Activated CD8-positive, alpha-beta T cell treated with anti-CD3 and anti-CD28 coated beads for 36 hours (primary cell): ENCODE measurements around the gene ANXA2. TPM values are rescaled to one million over a fixed set of nuclear protein-coding genes. Genes with fewer than 3 reads are reported as not detected.

Source experiments
- ATAC-seq: fragments of 200-7000 bp; cut with Tn5 transposase; one replicate; pipeline ENCODE4 v1.10.0; 2021; ENCODE audit warnings: mild to moderate bottlenecking, moderate library complexity
- CTCF ChIA-PET: fragments of 350-600 bp; sonication (Branson Sonifier 250); formaldehyde crosslinking; loops from one replicate; lab custom pipeline; 2021; ENCODE audit warnings: antibody characterized with exemption; lab: Charles Lee
- POLR2A ChIA-PET: fragments of 350-600 bp; sonication (Branson Sonifier 250); formaldehyde crosslinking; loops from one replicate; lab custom pipeline; 2021; ENCODE audit warnings: antibody characterized with exemption; lab: Charles Lee
- DNase-seq: peaks from one replicate; pipeline ENCODE4 v3.0.0-alpha.2; 2020
- H3K27ac Mint-ChIP-seq: one replicate; pipeline ENCODE4 v1.8.0; 2021; ENCODE audit warnings: mild to moderate bottlenecking, mixed read lengths
- H3K27me3 Mint-ChIP-seq: one replicate; pipeline ENCODE4 v1.8.0; 2021; ENCODE audit warnings: mixed read lengths
- H3K36me3 Mint-ChIP-seq: one replicate; pipeline ENCODE4 v1.8.0; 2021; ENCODE audit warnings: low read depth, mixed read lengths
- H3K4me1 Mint-ChIP-seq: one replicate; pipeline ENCODE4 v1.8.0; 2021; ENCODE audit warnings: low read depth, mixed read lengths
- H3K4me3 Mint-ChIP-seq: one replicate; pipeline ENCODE4 v1.8.0; 2021; ENCODE audit warnings: mild to moderate bottlenecking, moderate library complexity, mixed read lengths
- H3K9me3 Mint-ChIP-seq: one replicate; pipeline ENCODE4 v1.8.0; 2021; ENCODE audit warnings: mixed read lengths
- intact Hi-C: fragments of 100-400 bp; cut with micrococcal nuclease; formaldehyde crosslinking; loops from one replicate; pipeline ENCODE4 v1.10.0; 2022
- total RNA-seq, 2 experiments: library from RNA; stranded (reverse); gene quantifications; one replicate each; pipeline ENCODE4 v1.2.3, GENCODE V29; 2021
- TF ChIP-seq, protein P1 (sequence below): fragments of 200-600 bp; IDR thresholded peaks from one replicate; pipeline ENCODE4 v1.8.0; 2022; ENCODE audit warnings: antibody characterized with exemption, mild to moderate bottlenecking

The ANXA2 gene
- total RNA-seq, 2 experiments from 2014 or later = 57.9 to 60.2 TPM

DNA sequence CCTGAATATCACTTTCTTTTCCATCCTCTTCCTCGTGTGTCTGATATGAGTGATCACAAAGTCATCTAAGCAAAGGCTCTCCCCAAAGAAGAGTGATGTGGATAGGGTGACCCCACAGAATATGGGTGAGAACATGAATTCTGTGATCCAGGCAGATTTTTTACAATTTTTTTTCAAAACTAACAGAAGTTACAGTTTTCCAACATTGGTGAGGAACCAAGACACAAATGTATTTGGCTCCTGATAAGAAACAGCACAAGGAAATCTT is 27.0 kb downstream of the ANXA2 start:
- Mint-ChIP-seq H3K9me3 (no peaks in the 10 kb centered on the region), H3K27me3 (no peaks in the 10 kb centered on the region), H3K4me1 (peaks cover 13% of the 10 kb centered on the region), H3K27ac (peak overlapping the region; percentile 5), H3K36me3 (peaks cover 4% of the 10 kb centered on the region), H3K4me3 (no peak overlapping the region)
- intact Hi-C loops = no loop called here
- POLR2A ChIA-PET = no interaction called here
- CTCF ChIA-PET = no interaction called here
- peak; percentile 39 for ATAC-seq
- no peak for DNase-seq
- TF ChIP-seq, protein P1, sequence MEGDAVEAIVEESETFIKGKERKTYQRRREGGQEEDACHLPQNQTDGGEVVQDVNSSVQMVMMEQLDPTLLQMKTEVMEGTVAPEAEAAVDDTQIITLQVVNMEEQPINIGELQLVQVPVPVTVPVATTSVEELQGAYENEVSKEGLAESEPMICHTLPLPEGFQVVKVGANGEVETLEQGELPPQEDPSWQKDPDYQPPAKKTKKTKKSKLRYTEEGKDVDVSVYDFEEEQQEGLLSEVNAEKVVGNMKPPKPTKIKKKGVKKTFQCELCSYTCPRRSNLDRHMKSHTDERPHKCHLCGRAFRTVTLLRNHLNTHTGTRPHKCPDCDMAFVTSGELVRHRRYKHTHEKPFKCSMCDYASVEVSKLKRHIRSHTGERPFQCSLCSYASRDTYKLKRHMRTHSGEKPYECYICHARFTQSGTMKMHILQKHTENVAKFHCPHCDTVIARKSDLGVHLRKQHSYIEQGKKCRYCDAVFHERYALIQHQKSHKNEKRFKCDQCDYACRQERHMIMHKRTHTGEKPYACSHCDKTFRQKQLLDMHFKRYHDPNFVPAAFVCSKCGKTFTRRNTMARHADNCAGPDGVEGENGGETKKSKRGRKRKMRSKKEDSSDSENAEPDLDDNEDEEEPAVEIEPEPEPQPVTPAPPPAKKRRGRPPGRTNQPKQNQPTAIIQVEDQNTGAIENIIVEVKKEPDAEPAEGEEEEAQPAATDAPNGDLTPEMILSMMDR = no peak

DNA sequence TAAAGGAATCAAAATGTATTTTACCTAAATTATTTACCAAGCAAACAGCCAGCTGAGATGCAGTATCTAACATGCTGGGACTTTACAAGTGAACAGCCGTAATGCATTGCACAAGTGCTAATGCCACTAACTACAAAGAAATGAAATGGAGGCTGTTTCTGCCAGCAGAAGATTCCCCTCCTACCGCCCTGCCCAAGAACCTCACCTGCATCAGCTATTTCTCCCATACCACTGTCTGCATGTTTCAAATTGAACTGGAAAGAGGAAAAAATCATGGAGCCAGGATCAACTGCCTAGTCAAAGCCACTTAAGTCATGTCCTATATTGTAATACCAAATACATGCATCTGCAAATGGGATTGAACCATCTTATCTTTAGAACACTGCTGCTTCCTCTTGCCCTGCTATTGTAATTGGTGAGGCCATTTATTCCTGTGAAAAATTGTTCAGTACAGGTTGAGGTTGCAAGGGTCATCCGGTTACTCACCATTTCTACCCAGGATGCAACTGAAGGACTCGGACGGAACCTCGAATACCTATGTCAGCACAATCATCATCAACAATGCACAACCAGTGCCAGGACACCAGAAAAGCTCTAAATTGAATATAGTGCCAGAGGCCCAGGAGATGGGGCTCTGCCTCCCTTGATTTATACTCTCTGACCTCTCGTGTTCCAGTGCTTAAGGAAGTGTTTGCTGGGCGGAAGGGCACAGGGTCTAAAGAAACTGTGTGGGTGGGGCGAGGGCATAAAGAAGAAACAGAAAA is 27.5 kb downstream of the ANXA2 start:
- H3K27me3 Mint-ChIP-seq = no peaks in the 10 kb centered on the region
- intact Hi-C loops = no loop called here
- CTCF ChIA-PET = interaction anchor here (1.0 to 2.1 kb wide), 2 partner anchors 10 to 11 kb away, joined by 4 to 7 read pairs; no protein-coding TSS in a partner anchor
- H3K9me3 Mint-ChIP-seq = no peaks in the 10 kb centered on the region
- POLR2A ChIA-PET = no interaction called here
- DNase-seq = peak; percentile 9
- TF ChIP-seq, protein P1 = no peak
- ATAC-seq = no peak
- H3K36me3 Mint-ChIP-seq = peaks cover 5% of the 10 kb centered on the region
- peaks cover 13% of the 10 kb centered on the region for H3K4me1 Mint-ChIP-seq
- H3K4me3 Mint-ChIP-seq = no peak overlapping the region
- H3K27ac Mint-ChIP-seq = no peak overlapping the region

DNA sequence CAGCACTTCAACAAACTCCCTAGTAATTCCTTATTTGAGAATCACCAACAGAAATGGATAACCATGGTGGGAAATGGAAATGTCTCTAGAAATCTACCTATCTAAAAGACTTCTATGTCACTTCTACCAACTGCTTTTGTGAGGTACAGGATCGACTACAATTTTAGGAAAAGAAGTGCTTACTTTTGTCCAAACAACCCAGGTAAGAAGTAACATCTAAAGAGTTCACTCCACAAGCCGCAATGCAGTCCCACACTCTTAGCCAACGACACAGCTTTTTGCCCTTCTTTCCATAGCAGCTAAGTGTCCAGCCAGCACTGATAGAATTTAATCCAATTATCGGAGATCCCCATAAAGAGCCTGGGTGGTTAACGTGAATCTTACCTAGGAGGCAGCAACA is 28.1 kb downstream of the ANXA2 start:
- no peak overlapping the region for H3K4me3 Mint-ChIP-seq
- DNase-seq (no peak), ATAC-seq (no peak)
- intact Hi-C loops = no loop called here
- POLR2A ChIA-PET = no interaction called here
- H3K27me3 Mint-ChIP-seq = no peaks in the 10 kb centered on the region
- TF ChIP-seq, protein P1 = no peak
- no peaks in the 10 kb centered on the region for H3K9me3 Mint-ChIP-seq
- H3K36me3 Mint-ChIP-seq = peaks cover 6% of the 10 kb centered on the region
- no peak overlapping the region for H3K27ac Mint-ChIP-seq
- H3K4me1 Mint-ChIP-seq = peaks cover 13% of the 10 kb centered on the region
- CTCF ChIA-PET = interaction anchor here (1.0 to 2.1 kb wide), 2 partner anchors 9 to 11 kb away, joined by 4 to 7 read pairs; no protein-coding TSS in a partner anchor

DNA sequence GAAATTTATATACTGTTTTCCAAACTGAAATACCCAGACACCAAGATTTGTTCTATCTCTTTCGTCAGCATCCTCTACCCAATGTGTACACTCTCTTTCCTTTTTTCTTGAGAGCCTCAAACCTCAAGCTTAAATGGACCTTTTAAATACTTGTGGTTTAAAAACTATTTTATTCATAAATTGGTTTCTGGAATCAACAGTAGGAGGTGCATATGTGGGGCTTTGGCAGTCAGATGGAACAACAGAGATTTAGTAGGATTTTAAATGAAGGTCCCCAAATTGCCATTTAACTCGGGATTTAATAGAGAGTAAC is 33.2 kb downstream of the ANXA2 start:
- POLR2A ChIA-PET = no interaction called here
- Mint-ChIP-seq H3K4me1 (peaks cover 11% of the 10 kb centered on the region), H3K9me3 (no peaks in the 10 kb centered on the region), H3K4me3 (no peak overlapping the region), H3K27ac (no peak overlapping the region), H3K36me3 (peaks cover 5% of the 10 kb centered on the region), H3K27me3 (no peaks in the 10 kb centered on the region)
- CTCF ChIA-PET = interaction anchor here (7.4 kb wide), 1 partner anchor 156 kb away, joined by 66 read pairs; no protein-coding TSS in a partner anchor
- TF ChIP-seq, protein P1 = no peak
- intact Hi-C loops = no loop called here
- ATAC-seq (no peak), DNase-seq (no peak)

DNA sequence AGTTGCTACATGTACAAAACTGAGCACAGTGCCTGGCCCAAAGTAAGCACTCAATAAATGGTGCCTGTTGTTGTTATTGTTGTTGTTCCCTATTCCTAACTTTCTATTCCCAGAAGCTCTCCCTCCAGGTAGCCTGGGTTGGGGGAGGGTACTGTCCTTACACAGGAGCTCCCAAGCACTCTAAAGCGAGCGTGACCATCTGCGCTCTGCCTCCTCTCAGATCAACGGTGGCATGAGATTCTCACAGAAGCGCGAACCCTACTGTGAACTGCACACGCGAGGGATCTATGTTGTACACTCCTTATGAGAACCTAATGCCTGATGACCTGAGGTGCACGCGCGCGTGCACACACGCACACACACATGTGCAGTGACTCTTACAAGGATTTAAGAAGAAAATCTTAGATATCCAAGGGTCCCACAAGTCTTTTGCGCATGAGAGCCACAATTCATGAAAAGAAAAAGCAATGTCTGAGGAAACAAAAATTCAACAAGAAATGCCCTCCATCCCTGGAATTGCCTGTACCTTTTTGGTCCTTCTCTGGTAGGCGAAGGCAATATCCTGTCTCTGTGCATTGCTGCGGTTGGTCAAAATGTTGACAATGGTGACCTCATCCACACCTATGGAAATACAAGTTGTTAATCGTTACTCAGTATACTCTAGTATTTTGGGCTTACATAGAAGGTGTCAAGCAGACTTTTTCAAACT is 33.7 kb downstream of the ANXA2 start:
- ChIA-PET CTCF (interaction anchor here (1.0 to 7.4 kb wide), 3 partner anchors 16 to 157 kb away, joined by 3 to 66 read pairs (median 5); no protein-coding TSS in a partner anchor), POLR2A (interaction anchor here (1.9 kb wide), 1 partner anchor 29 kb away, joined by 5 read pairs; no protein-coding TSS in a partner anchor)
- Mint-ChIP-seq H3K4me1 (peaks cover 11% of the 10 kb centered on the region), H3K27ac (no peak overlapping the region), H3K4me3 (no peak overlapping the region), H3K27me3 (no peaks in the 10 kb centered on the region), H3K36me3 (peaks cover 5% of the 10 kb centered on the region), H3K9me3 (no peaks in the 10 kb centered on the region)
- ATAC-seq (no peak), DNase-seq (no peak)
- intact Hi-C loops = no loop called here
- TF ChIP-seq, protein P1 = no peak
